Measurements from ENCODE around the gene NHERF1.

Gene NHERF1

GRCh38 chr17:74748529-74749278, at the start of gene NHERF1:
NHERF1 (plus strand) TSS chr17:74748628; CDS start chr17:74748847, 219 bp downstream.
- DNase-seq, result peak; percentile 87

- DNase-seq, result no peak
Measured at GRCh38 chr17:74699236-74699635, 49.2 kb upstream of the NHERF1 start.

GRCh38 chr17:74702116-74702871, 46.1 kb upstream of the NHERF1 start:
- no peak for DNase-seq

- no peak for DNase-seq
Measured at GRCh38 chr17:74703311-74703710, 45.1 kb upstream of the NHERF1 start.

- DNase-seq, result no peak
Measured at GRCh38 chr17:74704544-74704943, 43.9 kb upstream of the NHERF1 start.

GRCh38 chr17:74711058-74711824, 37.2 kb upstream of the NHERF1 start:
- DNase-seq, result no peak

GRCh38 chr17:74712301-74712700, 36.1 kb upstream of the NHERF1 start:
- DNase-seq, result no peak

- no peak for DNase-seq
Measured at GRCh38 chr17:74712756-74713155, 35.7 kb upstream of the NHERF1 start, which contains the start of gene CD300LF. CD300LF (minus strand) TSS chr17:74712923; CDS start chr17:74712866, 57 bp downstream.

GRCh38 chr17:74713171-74713755, 35.2 kb upstream of the NHERF1 start:
- DNase-seq, result no peak

- DNase-seq, result no peak
Measured at GRCh38 chr17:74715144-74715543, 33.3 kb upstream of the NHERF1 start.

GRCh38 chr17:74720506-74720905, 27.9 kb upstream of the NHERF1 start:
- DNase-seq, result no peak

- DNase-seq, result no peak
Measured at GRCh38 chr17:74722782-74723181, 25.6 kb upstream of the NHERF1 start.

GRCh38 chr17:74723891-74724290, 24.5 kb upstream of the NHERF1 start:
- DNase-seq, result no peak

- DNase-seq, result no peak
Measured at GRCh38 chr17:74725111-74725510, 23.3 kb upstream of the NHERF1 start.

GRCh38 chr17:74728033-74728701, 20.3 kb upstream of the NHERF1 start:
- DNase-seq, result no peak

- no peak for DNase-seq
Measured at GRCh38 chr17:74728702-74729075, 19.7 kb upstream of the NHERF1 start.

GRCh38 chr17:74729368-74729767, 19.1 kb upstream of the NHERF1 start:
- no peak for DNase-seq

GRCh38 chr17:74729866-74730265, 18.6 kb upstream of the NHERF1 start:
- no peak for DNase-seq

- no peak for DNase-seq
Measured at GRCh38 chr17:74730491-74731346, 17.7 kb upstream of the NHERF1 start.

GRCh38 chr17:74731347-74731605, 17.2 kb upstream of the NHERF1 start:
- no peak for DNase-seq

- DNase-seq, result no peak
Measured at GRCh38 chr17:74732042-74732867, 16.2 kb upstream of the NHERF1 start.
